ENCODE results near the gene SCUBE3.

DNA sequence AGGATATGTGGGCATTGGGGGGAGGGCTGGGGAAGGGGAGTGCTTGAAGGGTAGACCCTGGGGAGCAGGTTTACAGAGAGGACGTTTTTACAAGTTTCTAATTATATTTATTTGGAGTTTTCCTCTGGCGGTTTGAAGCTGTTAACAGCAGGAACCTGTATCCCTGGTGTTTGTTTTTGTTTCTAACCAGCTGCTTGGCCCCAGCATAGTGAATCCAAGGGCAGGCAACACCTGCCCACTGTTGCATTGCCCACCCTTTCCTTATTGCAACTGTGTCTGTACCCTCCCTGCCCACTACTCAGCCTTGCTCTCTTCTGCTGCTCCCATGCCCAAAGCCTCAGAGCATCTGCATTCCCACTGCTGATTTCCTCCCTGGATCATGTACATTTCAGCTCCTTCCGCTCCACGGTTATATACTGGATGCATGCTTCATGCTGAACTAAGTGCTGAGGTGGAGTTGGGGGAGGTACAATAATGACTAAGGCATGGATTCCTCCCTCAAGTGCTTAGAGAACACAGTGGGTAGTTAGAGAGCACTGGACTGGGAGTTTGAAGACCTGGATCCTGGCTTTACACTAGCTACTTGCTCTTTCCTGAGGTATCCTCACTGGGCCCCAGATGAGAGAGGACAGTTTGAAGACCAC lies 6.0 kb downstream of the SCUBE3 start:
- TF ChIP-seq, protein P1, sequence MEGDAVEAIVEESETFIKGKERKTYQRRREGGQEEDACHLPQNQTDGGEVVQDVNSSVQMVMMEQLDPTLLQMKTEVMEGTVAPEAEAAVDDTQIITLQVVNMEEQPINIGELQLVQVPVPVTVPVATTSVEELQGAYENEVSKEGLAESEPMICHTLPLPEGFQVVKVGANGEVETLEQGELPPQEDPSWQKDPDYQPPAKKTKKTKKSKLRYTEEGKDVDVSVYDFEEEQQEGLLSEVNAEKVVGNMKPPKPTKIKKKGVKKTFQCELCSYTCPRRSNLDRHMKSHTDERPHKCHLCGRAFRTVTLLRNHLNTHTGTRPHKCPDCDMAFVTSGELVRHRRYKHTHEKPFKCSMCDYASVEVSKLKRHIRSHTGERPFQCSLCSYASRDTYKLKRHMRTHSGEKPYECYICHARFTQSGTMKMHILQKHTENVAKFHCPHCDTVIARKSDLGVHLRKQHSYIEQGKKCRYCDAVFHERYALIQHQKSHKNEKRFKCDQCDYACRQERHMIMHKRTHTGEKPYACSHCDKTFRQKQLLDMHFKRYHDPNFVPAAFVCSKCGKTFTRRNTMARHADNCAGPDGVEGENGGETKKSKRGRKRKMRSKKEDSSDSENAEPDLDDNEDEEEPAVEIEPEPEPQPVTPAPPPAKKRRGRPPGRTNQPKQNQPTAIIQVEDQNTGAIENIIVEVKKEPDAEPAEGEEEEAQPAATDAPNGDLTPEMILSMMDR (IDR thresholded peaks at IDR 0.05): no peak
- TF ChIP-seq POLR2A (IDR thresholded peaks at IDR 0.05): no peak

All from body of pancreas (tissue), 4 donors.